ENCODE measurements around the gene ZNF800.
A peak's percentile ranks its signal among the peaks of the same experiment; 100 is the strongest.

Gene ZNF800

DNA sequence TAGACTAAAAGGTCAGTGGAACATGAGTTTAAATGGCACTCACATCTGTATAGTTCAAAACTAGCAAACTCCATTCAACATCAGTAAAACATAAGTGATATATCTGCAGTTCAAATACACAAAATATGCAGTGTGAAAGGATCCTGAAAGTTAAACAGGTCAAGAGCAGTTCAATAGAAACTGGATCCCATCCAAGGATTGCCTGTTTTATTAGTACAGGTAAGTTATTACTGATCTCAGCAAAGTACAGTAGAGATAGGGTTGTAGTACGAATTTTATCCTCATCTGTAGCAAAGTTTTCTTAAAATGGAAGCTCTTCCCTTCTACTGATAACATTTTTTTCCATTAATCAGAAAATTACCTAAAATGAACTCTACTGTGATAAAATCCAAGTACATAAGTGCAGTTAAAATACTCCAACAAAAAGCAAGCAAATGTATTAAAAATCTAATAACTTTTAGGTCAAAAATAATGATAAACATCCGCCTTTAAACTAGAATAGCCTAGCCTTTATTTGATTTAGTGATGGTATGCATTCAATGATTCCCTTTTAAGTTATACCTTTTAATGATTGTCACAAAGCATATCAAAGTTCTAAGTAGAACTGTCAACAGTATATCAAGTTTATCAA lies 2.2 kb downstream of the ZNF800 start:
- Histone ChIP-seq H2AFZ (ENCODE audit: low read depth, low read length) (no peak overlapping the region), H3K9ac (ENCODE audit: low read length) (no peak overlapping the region), H3K9me3 (ENCODE audit: insufficient read depth, low read length) (no peaks in the 10 kb centered on the region), H3K27me3 (ENCODE audit: low read depth, low read length) (no peaks in the 10 kb centered on the region), H3K27ac (ENCODE audit: low read length) (no peak overlapping the region), H3K4me2 (ENCODE audit: low read length) (peak overlapping the region; percentile 94), H3K36me3 (replicated peaks; ENCODE audit: low read depth, low read length) (peaks cover 27% of the 10 kb centered on the region), H3K4me1 (ENCODE audit: low read length) (peaks cover 19% of the 10 kb centered on the region), H3K4me3 (ENCODE audit: low read length) (peak overlapping the region; percentile 96; the same call in 1 of the 2 replicates), H3K79me2 (ENCODE audit: low read length) (peaks cover 67% of the 10 kb centered on the region), H4K20me1 (ENCODE audit: insufficient read depth, low read length) (peaks cover 19% of the 10 kb centered on the region)
- TF ChIP-seq, protein P1, sequence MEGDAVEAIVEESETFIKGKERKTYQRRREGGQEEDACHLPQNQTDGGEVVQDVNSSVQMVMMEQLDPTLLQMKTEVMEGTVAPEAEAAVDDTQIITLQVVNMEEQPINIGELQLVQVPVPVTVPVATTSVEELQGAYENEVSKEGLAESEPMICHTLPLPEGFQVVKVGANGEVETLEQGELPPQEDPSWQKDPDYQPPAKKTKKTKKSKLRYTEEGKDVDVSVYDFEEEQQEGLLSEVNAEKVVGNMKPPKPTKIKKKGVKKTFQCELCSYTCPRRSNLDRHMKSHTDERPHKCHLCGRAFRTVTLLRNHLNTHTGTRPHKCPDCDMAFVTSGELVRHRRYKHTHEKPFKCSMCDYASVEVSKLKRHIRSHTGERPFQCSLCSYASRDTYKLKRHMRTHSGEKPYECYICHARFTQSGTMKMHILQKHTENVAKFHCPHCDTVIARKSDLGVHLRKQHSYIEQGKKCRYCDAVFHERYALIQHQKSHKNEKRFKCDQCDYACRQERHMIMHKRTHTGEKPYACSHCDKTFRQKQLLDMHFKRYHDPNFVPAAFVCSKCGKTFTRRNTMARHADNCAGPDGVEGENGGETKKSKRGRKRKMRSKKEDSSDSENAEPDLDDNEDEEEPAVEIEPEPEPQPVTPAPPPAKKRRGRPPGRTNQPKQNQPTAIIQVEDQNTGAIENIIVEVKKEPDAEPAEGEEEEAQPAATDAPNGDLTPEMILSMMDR (IDR thresholded peaks at IDR 0.05; ENCODE audit: low read depth, low read length) = no peak
- TF ChIP-seq EZH2phosphoT487 (IDR thresholded peaks at IDR 0.05; ENCODE audit: low read depth) = no peak

DNA sequence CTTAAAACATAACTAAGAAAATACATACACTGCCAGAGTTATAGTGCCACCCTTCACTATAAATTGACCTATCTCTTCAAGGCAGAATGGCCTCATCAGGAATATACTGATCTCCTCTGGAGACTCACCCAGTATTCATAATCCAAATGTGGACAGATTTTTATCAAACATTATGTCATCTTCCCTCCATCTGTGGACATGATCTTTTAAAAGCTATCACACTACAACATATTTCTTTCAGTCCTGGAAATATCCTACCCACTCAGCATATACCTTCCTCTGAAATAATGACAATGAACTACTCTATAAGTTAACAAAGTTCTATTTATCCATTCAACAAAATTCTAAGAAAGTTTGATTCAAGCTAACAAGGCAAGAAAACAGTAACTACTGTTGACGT lies 3.2 kb downstream of the ZNF800 start:
- peaks cover 19% of the 10 kb centered on the region for H4K20me1 ChIP-seq (ENCODE audit: insufficient read depth, low read length)
- H3K9me3 ChIP-seq (ENCODE audit: insufficient read depth, low read length) = no peaks in the 10 kb centered on the region
- H3K4me1 ChIP-seq (ENCODE audit: low read length) = peaks cover 19% of the 10 kb centered on the region
- H3K79me2 ChIP-seq (ENCODE audit: low read length) = peaks cover 76% of the 10 kb centered on the region
- H3K4me2 ChIP-seq (ENCODE audit: low read length) = no peak overlapping the region
- H3K9ac ChIP-seq (ENCODE audit: low read length) = no peak overlapping the region
- peaks cover 31% of the 10 kb centered on the region for H3K36me3 ChIP-seq (replicated peaks; ENCODE audit: low read depth, low read length)
- H3K27ac ChIP-seq (ENCODE audit: low read length) = no peak overlapping the region
- no peak overlapping the region for H2AFZ ChIP-seq (ENCODE audit: low read depth, low read length)
- no peaks in the 10 kb centered on the region for H3K27me3 ChIP-seq (ENCODE audit: low read depth, low read length)
- H3K4me3 ChIP-seq (ENCODE audit: low read length) = no peak overlapping the region
- TF ChIP-seq, protein P1 (IDR thresholded peaks at IDR 0.05; ENCODE audit: low read depth, low read length) = no peak
- TF ChIP-seq EZH2phosphoT487 (IDR thresholded peaks at IDR 0.05; ENCODE audit: low read depth) = no peak

DNA sequence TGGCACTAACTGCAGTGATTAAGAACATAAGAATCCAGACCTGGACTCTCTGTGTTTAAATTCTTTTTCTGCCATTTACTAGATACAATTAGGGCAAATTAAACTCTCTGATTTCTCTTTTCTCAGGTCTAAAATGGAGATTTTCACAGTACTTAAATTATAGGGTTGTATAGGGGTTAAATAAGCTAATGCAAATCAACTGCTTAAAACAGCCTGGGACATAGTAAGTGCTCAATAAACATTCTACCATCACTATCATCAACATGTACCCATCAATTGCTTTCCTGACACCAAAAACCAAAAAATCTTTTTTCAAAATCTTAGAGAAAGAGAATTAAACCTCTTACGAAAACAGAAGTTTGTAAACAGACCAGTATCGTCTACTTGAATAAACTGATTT lies 4.5 kb downstream of the ZNF800 start:
- Histone ChIP-seq H3K4me1 (ENCODE audit: low read length) (peaks cover 20% of the 10 kb centered on the region), H3K79me2 (ENCODE audit: low read length) (peaks cover 86% of the 10 kb centered on the region), H3K27me3 (ENCODE audit: low read depth, low read length) (no peaks in the 10 kb centered on the region), H3K36me3 (replicated peaks; ENCODE audit: low read depth, low read length) (peaks cover 36% of the 10 kb centered on the region), H3K4me2 (ENCODE audit: low read length) (no peak overlapping the region), H2AFZ (ENCODE audit: low read depth, low read length) (no peak overlapping the region), H3K9ac (ENCODE audit: low read length) (no peak overlapping the region), H3K4me3 (ENCODE audit: low read length) (no peak overlapping the region), H3K27ac (ENCODE audit: low read length) (no peak overlapping the region), H3K9me3 (ENCODE audit: insufficient read depth, low read length) (no peaks in the 10 kb centered on the region), H4K20me1 (ENCODE audit: insufficient read depth, low read length) (peaks cover 25% of the 10 kb centered on the region)
- TF ChIP-seq, protein P1 (IDR thresholded peaks at IDR 0.05; ENCODE audit: low read depth, low read length) = no peak
- no peak for TF ChIP-seq EZH2phosphoT487 (IDR thresholded peaks at IDR 0.05; ENCODE audit: low read depth)

DNA sequence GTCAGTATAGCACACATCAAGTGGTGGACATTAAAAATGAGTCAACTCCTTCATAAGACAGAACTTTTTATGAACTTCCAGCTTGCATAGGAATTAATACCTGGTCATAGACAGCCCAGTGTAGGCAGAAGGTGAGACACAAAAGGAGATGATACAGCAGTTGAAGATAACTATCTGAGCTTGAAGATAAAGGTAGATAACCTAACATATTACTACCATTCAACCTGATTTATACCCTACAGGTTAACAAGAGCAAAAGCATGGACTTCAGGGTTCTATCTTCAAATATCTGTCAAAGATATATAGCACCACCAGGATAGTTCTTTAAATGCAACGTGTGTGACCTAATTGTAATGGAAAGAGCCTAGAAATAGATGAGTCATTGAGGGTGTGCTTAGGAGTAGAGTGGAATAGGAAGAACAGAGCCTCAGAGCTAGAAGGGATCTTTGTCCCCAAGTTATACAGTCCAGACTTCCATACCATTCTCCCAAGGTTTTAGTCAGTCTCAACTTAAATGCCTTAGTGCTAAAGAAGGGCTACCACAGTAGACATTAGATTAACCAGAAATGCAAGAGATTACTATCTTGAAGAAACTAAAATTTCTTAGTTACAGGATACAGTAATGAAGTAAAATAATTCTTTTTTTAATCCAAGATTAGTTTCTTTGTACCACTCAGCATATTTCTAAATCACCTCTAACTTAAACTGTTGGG lies 9.2 kb downstream of the ZNF800 start:
- Histone ChIP-seq H3K27ac (ENCODE audit: low read length) (no peak overlapping the region), H3K4me1 (ENCODE audit: low read length) (peaks cover 13% of the 10 kb centered on the region), H3K4me2 (ENCODE audit: low read length) (no peak overlapping the region), H3K27me3 (ENCODE audit: low read depth, low read length) (no peaks in the 10 kb centered on the region), H3K9ac (ENCODE audit: low read length) (no peak overlapping the region), H4K20me1 (ENCODE audit: insufficient read depth, low read length) (peaks cover 26% of the 10 kb centered on the region), H2AFZ (ENCODE audit: low read depth, low read length) (no peak overlapping the region), H3K36me3 (replicated peaks; ENCODE audit: low read depth, low read length) (peaks cover 31% of the 10 kb centered on the region), H3K4me3 (ENCODE audit: low read length) (no peak overlapping the region), H3K9me3 (ENCODE audit: insufficient read depth, low read length) (no peaks in the 10 kb centered on the region), H3K79me2 (ENCODE audit: low read length) (peaks cover 90% of the 10 kb centered on the region)
- TF ChIP-seq, protein P1 (IDR thresholded peaks at IDR 0.05; ENCODE audit: low read depth, low read length) = no peak
- no peak for TF ChIP-seq EZH2phosphoT487 (IDR thresholded peaks at IDR 0.05; ENCODE audit: low read depth)
